ENCODE measurements around the gene TRUB2. TPM values are rescaled to one million over a fixed set of nuclear protein-coding genes. Genes with fewer than 3 reads are reported as not detected.
"Not testable (repeated sequence)": the region's sequence is repeated elsewhere in the genome, so short reads cannot be mapped to it uniquely, and the experiment has no call there.

Gene TRUB2
- total and polyA plus RNA-seq, 4 donors = 9.8 to 14.3 (median 11.4) TPM

DNA sequence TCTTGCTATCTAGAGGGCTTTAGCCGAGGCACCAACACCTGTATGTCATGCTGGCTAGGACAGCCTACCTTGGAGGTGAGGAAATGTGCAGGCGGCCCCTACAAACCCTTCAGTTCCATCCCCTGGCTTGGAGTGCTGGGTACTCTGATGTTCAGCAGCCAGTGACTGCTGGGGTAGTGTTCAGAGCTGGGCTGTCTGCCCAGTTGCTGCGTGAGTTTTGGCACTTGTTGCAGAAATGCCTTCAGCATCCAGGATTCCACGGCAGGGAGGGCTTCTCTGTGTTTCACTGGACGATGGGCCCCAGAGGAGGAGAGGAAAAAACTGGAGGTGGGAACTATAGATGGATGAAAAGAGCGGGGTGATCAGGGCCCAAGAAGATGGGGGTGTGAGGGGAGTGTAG, 35.8 kb downstream of the TRUB2 start:
- no peaks in the 10 kb centered on the region for H3K9me3 ChIP-seq (ENCODE audit: control insufficient read depth, low read length)
- H3K4me3 ChIP-seq (ENCODE audit: low read length in 2 of 2) = no peak overlapping the region
- no peak overlapping the region for H3K27ac ChIP-seq (ENCODE audit: low read depth in 1 of 2, low read length in 2 of 2)
- intact Hi-C loops (cut with DNase I) = no loop called here
- no peaks in the 10 kb centered on the region for H3K4me1 ChIP-seq (ENCODE audit: control insufficient read depth in 1 of 2, insufficient read depth in 2 of 2, low read length in 2 of 2)
- DNase-seq (no peak), ATAC-seq (ENCODE audit: low FRiP score) (no peak)
- H3K36me3 ChIP-seq (ENCODE audit: control insufficient read depth in 1 of 2, insufficient read depth in 2 of 2, low read length in 1 of 2) = no peaks in the 10 kb centered on the region
- WGBS, 2 donors = 9 to 16% methylated on average over 6 of the region's 6 CpGs
- no peaks in the 10 kb centered on the region for H3K27me3 ChIP-seq (ENCODE audit: control insufficient read depth in 1 of 2, insufficient read depth in 2 of 2, low read length in 1 of 2)

DNA sequence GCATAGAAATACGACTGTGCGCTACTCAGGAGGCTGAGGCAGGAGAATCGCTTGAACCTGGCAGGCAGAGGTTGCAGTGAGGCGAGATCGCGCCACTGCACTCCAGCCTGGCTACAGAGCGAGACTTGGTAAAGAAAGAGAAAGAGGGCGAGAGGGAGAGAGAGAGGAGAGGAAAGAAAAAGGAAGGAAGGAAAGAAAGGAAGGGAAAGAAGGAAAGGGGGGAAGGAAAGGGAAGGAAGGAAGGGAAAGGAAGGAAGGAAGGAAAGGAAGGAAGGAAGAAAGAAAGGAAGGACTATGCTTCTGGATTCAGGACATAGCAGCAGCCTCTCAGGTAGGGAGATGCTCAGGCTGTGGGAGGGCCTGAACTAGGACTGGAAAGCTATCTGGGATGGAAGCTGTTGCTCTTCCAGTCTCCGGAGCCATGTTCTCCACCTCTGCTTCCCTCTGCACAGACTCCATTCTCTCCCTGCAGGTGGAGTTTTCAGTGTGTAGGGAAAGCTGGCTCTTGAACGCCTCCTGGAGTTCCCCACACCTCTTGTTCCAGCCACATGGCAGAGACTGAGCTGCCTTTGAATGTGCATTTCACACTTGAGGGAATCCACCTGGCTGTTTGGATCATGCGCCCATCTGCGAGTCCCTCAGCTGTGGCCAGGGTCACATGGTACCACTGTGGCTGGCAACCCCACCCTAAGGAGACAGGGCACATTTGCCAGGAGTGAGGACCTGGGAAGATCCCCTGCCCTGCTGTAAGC, 37.0 kb downstream of the TRUB2 start:
- 94 to 97% methylated on average over 12 of the region's 12 CpGs for WGBS, 2 donors
- Histone ChIP-seq H3K27me3 (ENCODE audit: control insufficient read depth in 1 of 2, insufficient read depth in 2 of 2, low read length in 1 of 2) (no peaks in the 10 kb centered on the region), H3K36me3 (ENCODE audit: control insufficient read depth in 1 of 2, insufficient read depth in 2 of 2, low read length in 1 of 2) (no peaks in the 10 kb centered on the region), H3K4me1 (ENCODE audit: control insufficient read depth in 1 of 2, insufficient read depth in 2 of 2, low read length in 2 of 2) (no peaks in the 10 kb centered on the region), H3K4me3 (ENCODE audit: low read length in 2 of 2) (no peak overlapping the region), H3K9me3 (ENCODE audit: control insufficient read depth, low read length) (no peaks in the 10 kb centered on the region), H3K27ac (ENCODE audit: low read depth in 1 of 2, low read length in 2 of 2) (no peak overlapping the region)
- intact Hi-C loops (cut with DNase I) = no loop called here
- no peak for ATAC-seq (ENCODE audit: low FRiP score)
- DNase-seq = no peak

- no peak for ATAC-seq (ENCODE audit: low FRiP score)
- Histone ChIP-seq H3K9me3 (ENCODE audit: control insufficient read depth, low read length) (no peaks in the 10 kb centered on the region), H3K27ac (ENCODE audit: low read depth in 1 of 2, low read length in 2 of 2) (no peak overlapping the region), H3K27me3 (ENCODE audit: control insufficient read depth in 1 of 2, insufficient read depth in 2 of 2, low read length in 1 of 2) (no peaks in the 10 kb centered on the region), H3K4me3 (ENCODE audit: low read length in 2 of 2) (no peak overlapping the region), H3K4me1 (ENCODE audit: control insufficient read depth in 1 of 2, insufficient read depth in 2 of 2, low read length in 2 of 2) (no peaks in the 10 kb centered on the region), H3K36me3 (ENCODE audit: control insufficient read depth in 1 of 2, insufficient read depth in 2 of 2, low read length in 1 of 2) (no peaks in the 10 kb centered on the region)
- WGBS, 2 donors = 94 to 95% methylated on average over 6 of the region's 6 CpGs
- intact Hi-C loops (cut with DNase I) = no loop called here
- DNase-seq = no peak
Measured at GRCh38 chr9:128282500-128282899, 39.7 kb downstream of the TRUB2 start.

DNA sequence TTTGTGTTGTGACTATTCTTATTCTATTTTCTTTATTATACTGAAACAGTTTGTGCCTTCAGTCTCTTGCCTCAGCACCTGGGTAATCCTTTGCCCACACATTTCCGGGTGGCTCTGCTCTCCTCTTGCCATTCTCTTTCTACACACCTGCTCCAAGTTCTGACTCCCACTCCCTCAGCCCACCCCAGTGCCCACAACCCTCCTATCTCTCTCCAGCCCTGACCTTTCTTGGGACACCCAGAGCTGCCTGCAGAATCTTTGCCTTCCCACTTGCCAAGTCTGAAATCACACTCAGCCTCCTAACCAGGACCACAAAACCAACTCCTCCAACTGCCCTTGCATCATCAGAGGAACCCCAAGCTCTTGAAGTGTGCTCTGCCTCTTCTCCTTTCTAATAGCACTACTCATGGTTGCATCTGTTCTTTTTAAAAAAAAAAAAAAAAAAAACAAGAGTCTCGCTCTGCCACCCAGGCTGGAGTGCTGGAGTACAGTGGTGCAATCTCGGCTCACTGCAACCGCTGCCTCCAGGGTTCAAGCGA, 42.1 kb downstream of the TRUB2 start:
- Histone ChIP-seq H3K9me3 (ENCODE audit: control insufficient read depth, low read length) (no peaks in the 10 kb centered on the region), H3K27ac (ENCODE audit: low read depth in 1 of 2, low read length in 2 of 2) (no peak overlapping the region), H3K4me1 (ENCODE audit: control insufficient read depth in 1 of 2, insufficient read depth in 2 of 2, low read length in 2 of 2) (no peaks in the 10 kb centered on the region), H3K4me3 (ENCODE audit: low read length in 2 of 2) (no peak overlapping the region), H3K27me3 (ENCODE audit: control insufficient read depth in 1 of 2, insufficient read depth in 2 of 2, low read length in 1 of 2) (no peaks in the 10 kb centered on the region), H3K36me3 (ENCODE audit: control insufficient read depth in 1 of 2, insufficient read depth in 2 of 2, low read length in 1 of 2) (no peaks in the 10 kb centered on the region)
- DNase-seq (no peak), ATAC-seq (ENCODE audit: low FRiP score) (no peak)
- 95 to 97% methylated on average over 5 of the region's 5 CpGs for WGBS, 2 donors
- intact Hi-C loops (cut with DNase I) = no loop called here

DNA sequence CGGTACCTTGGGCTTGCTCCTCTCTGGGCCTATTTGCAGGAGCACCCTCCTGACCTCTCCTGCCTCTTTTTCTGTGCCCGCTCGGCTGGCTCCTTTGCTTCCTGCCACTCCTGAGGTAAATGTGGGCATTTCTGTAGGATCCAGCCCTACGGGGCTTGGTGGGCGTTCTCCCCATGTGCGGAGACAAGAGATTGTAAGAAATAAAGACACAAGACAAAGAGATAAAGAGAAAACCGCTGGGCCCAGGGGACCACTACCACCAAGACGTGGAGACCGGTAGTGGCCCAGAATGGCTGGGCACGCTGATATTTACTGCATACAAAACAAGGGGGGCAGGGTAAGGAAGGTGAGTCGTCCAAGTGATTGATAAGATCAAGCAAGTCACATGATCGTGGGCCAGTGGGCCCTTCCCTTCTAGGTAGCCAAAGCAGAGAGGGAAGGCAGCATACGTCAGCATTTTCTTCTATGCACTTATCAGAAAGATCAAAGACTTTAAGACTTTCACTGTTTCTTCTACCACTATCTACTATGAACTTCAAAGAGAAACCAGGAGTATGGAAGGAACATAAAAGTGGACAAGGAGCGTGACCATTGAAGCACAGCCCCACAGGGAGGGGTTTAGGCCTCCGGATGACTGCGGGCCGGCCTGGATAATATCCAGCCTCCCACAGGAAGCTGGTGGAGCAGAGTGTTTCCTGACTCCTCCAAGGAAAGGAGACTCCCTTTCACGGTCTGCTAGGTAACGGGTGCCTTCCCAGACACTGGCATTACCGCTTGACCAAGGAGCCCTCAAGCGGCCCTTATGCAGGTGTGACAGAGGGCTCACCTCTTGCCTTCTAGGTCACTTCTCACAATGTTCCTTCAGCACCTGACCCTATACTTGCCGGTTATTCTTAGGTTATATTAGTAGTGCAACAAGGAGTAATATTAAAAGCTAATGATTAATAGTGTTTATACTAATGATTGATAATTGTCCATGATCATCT, 42.9 kb downstream of the TRUB2 start:
- H3K27ac ChIP-seq (ENCODE audit: low read depth in 1 of 2, low read length in 2 of 2); ATAC-seq (ENCODE audit: low FRiP score); H3K4me1 ChIP-seq (ENCODE audit: control insufficient read depth in 1 of 2, insufficient read depth in 2 of 2, low read length in 2 of 2); intact Hi-C loops (cut with DNase I); DNase-seq; H3K36me3 ChIP-seq (ENCODE audit: control insufficient read depth in 1 of 2, insufficient read depth in 2 of 2, low read length in 1 of 2); H3K4me3 ChIP-seq (ENCODE audit: low read length in 2 of 2); H3K27me3 ChIP-seq (ENCODE audit: control insufficient read depth in 1 of 2, insufficient read depth in 2 of 2, low read length in 1 of 2); H3K9me3 ChIP-seq (ENCODE audit: control insufficient read depth, low read length): not testable (repeated sequence)
- 75 to 78% methylated on average over 22 of the region's 22 CpGs for WGBS, 2 donors

GRCh38 chr9:128276574-128277270, 45.5 kb downstream of the TRUB2 start:
- 3% methylated on average over 23 of the region's 23 CpGs for WGBS, 2 donors
- ATAC-seq (ENCODE audit: low FRiP score) = peak; percentile 52
- peak overlapping the region; percentile 38 to 61 for H3K4me3 ChIP-seq (ENCODE audit: low read length in 2 of 2)
- H3K27ac ChIP-seq (ENCODE audit: low read depth in 1 of 2, low read length in 2 of 2) = peak overlapping the region in 1 of 2 donors; percentile 42
- H3K9me3 ChIP-seq (ENCODE audit: control insufficient read depth, low read length) = no peaks in the 10 kb centered on the region
- peaks cover 0 to 3% of the 10 kb centered on the region in 2 donors for H3K36me3 ChIP-seq (ENCODE audit: control insufficient read depth in 1 of 2, insufficient read depth in 2 of 2, low read length in 1 of 2)
- intact Hi-C loops (cut with DNase I) = no loop called here
- no peaks in the 10 kb centered on the region for H3K27me3 ChIP-seq (ENCODE audit: control insufficient read depth in 1 of 2, insufficient read depth in 2 of 2, low read length in 1 of 2)
- no peaks in the 10 kb centered on the region for H3K4me1 ChIP-seq (ENCODE audit: control insufficient read depth in 1 of 2, insufficient read depth in 2 of 2, low read length in 2 of 2)
- peak in 1 of 2 donors; percentile 79 for DNase-seq

GRCh38 chr9:128276008-128276573, 46.2 kb downstream of the TRUB2 start, which contains the start of gene SWI5:
Gene SWI5 (plus strand): TSS chr9:128276276.
- H3K27ac ChIP-seq (ENCODE audit: low read depth in 1 of 2, low read length in 2 of 2) = peak within 1 kb of the TSS in 1 of 2 donors; percentile 49
- no peaks in the 10 kb centered on the region for H3K4me1 ChIP-seq (ENCODE audit: control insufficient read depth in 1 of 2, insufficient read depth in 2 of 2, low read length in 2 of 2)
- DNase-seq (peak; percentile 100), ATAC-seq (ENCODE audit: low FRiP score) (peak; percentile 98)
- intact Hi-C loops (cut with DNase I) = no loop called here
- peak within 1 kb of the TSS; percentile 77 to 83 for H3K4me3 ChIP-seq (ENCODE audit: low read length in 2 of 2)
- no peaks in the 10 kb centered on the region for H3K9me3 ChIP-seq (ENCODE audit: control insufficient read depth, low read length)
- 0 to 1% methylated on average over 35 to 38 of the region's 38 CpGs for WGBS, 2 donors
- H3K36me3 ChIP-seq (ENCODE audit: control insufficient read depth in 1 of 2, insufficient read depth in 2 of 2, low read length in 1 of 2) = peaks cover 2 to 3% of the 10 kb centered on the region in 2 donors
- no peaks in the 10 kb centered on the region for H3K27me3 ChIP-seq (ENCODE audit: control insufficient read depth in 1 of 2, insufficient read depth in 2 of 2, low read length in 1 of 2)
